H1 (cell line): ENCODE measurements around the gene RCSD1. TPM values are rescaled to one million over a fixed set of nuclear protein-coding genes. Genes with fewer than 3 reads are reported as not detected.

ENCODE experiments used
- CTCF ChIA-PET: fragments of 300-600 bp; sonication (Branson Sonifier 250); formaldehyde crosslinking; loops from one replicate; lab custom pipeline; 2021; ENCODE audit not compliant: partially characterized antibody; lab: Charles Lee
- POLR2A ChIA-PET: fragments of 300-600 bp; sonication (Branson Sonifier 250); formaldehyde crosslinking; loops from one replicate; lab custom pipeline; 2021; ENCODE audit warnings: inconsistent platforms; ENCODE audit not compliant: partially characterized antibody; lab: Charles Lee
- DNase-seq, 2 experiments: peaks; one replicate each; pipeline versions ENCODE4 v3.0.0 to v3.0.0-alpha.2; 2010 to 2022; ENCODE audit warnings: low spot score in 2 of 2, low read depth in 1 of 2, mixed read lengths in 1 of 2
- FAIRE-seq: peaks from 2 replicates; lab custom pipeline; 2011; peaks lifted over from hg19 to GRCh38; lab: Jason Lieb, UNC
- H2AFZ ChIP-seq: 2 replicates; pipeline ENCODE4 v1.8.1; 2012; ENCODE audit warnings: low read length, inconsistent platforms
- H2AK5ac ChIP-seq: 2 replicates; pipeline ENCODE4 v1.6.1; 2013; ENCODE audit warnings: low read depth, low read length
- H2BK120ac ChIP-seq: replicated peaks from 2 replicates; pipeline ENCODE3; 2013; ENCODE audit warnings: low read depth, low read length, inconsistent platforms
- H2BK12ac ChIP-seq: 2 replicates; pipeline ENCODE4 v1.6.1; 2013; ENCODE audit warnings: low read depth, low read length
- H2BK15ac ChIP-seq: 2 replicates; pipeline ENCODE4 v1.6.1; 2013; ENCODE audit warnings: low read length
- H2BK20ac ChIP-seq: 2 replicates; pipeline ENCODE4 v1.6.1; 2013; ENCODE audit warnings: low read length
- H2BK5ac ChIP-seq: 2 replicates; pipeline ENCODE4 v1.6.1; 2013; ENCODE audit warnings: low read depth, low read length
- H3K14ac ChIP-seq: 2 replicates; pipeline ENCODE4 v1.6.1; 2013; ENCODE audit warnings: inconsistent platforms; ENCODE audit not compliant: insufficient read length
- H3K18ac ChIP-seq: 2 replicates; pipeline ENCODE4 v1.6.1; 2013; ENCODE audit warnings: low read length; ENCODE audit errors: extremely low read depth
- H3K23ac ChIP-seq: 2 replicates; pipeline ENCODE4 v1.6.1; 2013; ENCODE audit warnings: inconsistent platforms; ENCODE audit not compliant: insufficient read length
- H3K23me2 ChIP-seq: 2 replicates; pipeline ENCODE4 v1.6.1; 2013; ENCODE audit warnings: low read depth, low read length
- H3K27ac ChIP-seq: 2 replicates; pipeline ENCODE4 v1.6.1; 2011; ENCODE audit warnings: low read depth, low read length, inconsistent platforms
- H3K27me3 ChIP-seq, 4 experiments: replicated peaks in 1 of 4; 1 replicate in 1 of 4; 2 replicates in 3 of 4; pipeline versions ENCODE4 v1.6.1 to v1.8.1; 2011 to 2013; ENCODE audit warnings: low read length in 3 of 4, mild to moderate bottlenecking in 3 of 4, inconsistent platforms in 2 of 4, mixed read lengths in 2 of 4, moderate library complexity in 1 of 4; ENCODE audit not compliant: control insufficient read depth in 3 of 4, insufficient read depth in 3 of 4; ENCODE audit errors: extremely low read depth in 1 of 4
- H3K36me3 ChIP-seq, 4 experiments: 2 replicates each; pipeline versions ENCODE4 v1.6.1 to v1.8.1; 2011 to 2013; ENCODE audit warnings: mild to moderate bottlenecking in 4 of 4, low read length in 3 of 4, moderate library complexity in 2 of 4, control low read depth in 1 of 4, inconsistent platforms in 1 of 4; ENCODE audit not compliant: insufficient read depth in 4 of 4, control insufficient read depth in 2 of 4
- H3K4ac ChIP-seq: replicated peaks from 2 replicates; pipeline ENCODE3; 2013; ENCODE audit warnings: low read length, low read depth, mixed read lengths, inconsistent platforms; ENCODE audit not compliant: insufficient read length
- H3K4me1 ChIP-seq, 4 experiments: replicated peaks in 1 of 4; 1 replicate in 1 of 4; 2 replicates in 3 of 4; pipeline versions ENCODE4 v1.6.1 to v1.8.1; 2011 to 2013; ENCODE audit warnings: low read length in 3 of 4, inconsistent platforms in 2 of 4, mixed read lengths in 1 of 4; ENCODE audit not compliant: insufficient read depth in 4 of 4, control insufficient read depth in 3 of 4
- H3K4me2 ChIP-seq, 2 experiments: 2 replicates each; pipeline versions ENCODE4 v1.6.1 to v1.8.1; 2011 to 2013; ENCODE audit warnings: low read depth in 2 of 2, low read length in 2 of 2, control low read depth in 1 of 2, inconsistent platforms in 1 of 2, mild to moderate bottlenecking in 1 of 2; ENCODE audit not compliant: insufficient read depth in 1 of 2
- H3K4me3 ChIP-seq, 4 experiments: fragments of 200-600, 300-600 bp in 1 of 4; sonication (generic), shearing (Covaris generic), sonication (Bioruptor Twin) in 1 of 4; 2 replicates each; pipeline versions ENCODE4 v1.5.1 to v1.8.1; 2011 to 2016; ENCODE audit warnings: low read length in 4 of 4, low read depth in 3 of 4, control low read depth in 2 of 4, inconsistent platforms in 2 of 4, mild to moderate bottlenecking in 2 of 4, mixed read lengths in 1 of 4, moderate library complexity in 1 of 4; ENCODE audit not compliant: insufficient read depth in 2 of 4; ENCODE audit errors: extremely low read depth in 1 of 4
- H3K56ac ChIP-seq: replicated peaks from 2 replicates; pipeline ENCODE3; 2013; ENCODE audit warnings: low read depth, mild to moderate bottlenecking, mixed read lengths, low read length, inconsistent platforms; ENCODE audit not compliant: insufficient read length
- H3K79me1 ChIP-seq: 2 replicates; pipeline ENCODE4 v1.6.1; 2013; ENCODE audit warnings: low read depth, low read length, control low read depth
- H3K79me2 ChIP-seq, 2 experiments: 2 replicates each; pipeline versions ENCODE4 v1.6.1 to v1.8.1; 2012 to 2013; ENCODE audit warnings: low read length in 2 of 2, mild to moderate bottlenecking in 2 of 2, inconsistent platforms in 1 of 2; ENCODE audit not compliant: insufficient read depth in 2 of 2, control insufficient read depth in 1 of 2
- H3K9ac ChIP-seq, 4 experiments: replicated peaks in 1 of 4; 1 replicate in 1 of 4; 2 replicates in 3 of 4; pipeline versions ENCODE4 v1.6.1 to v1.8.1; 2011 to 2013; ENCODE audit warnings: low read depth in 3 of 4, low read length in 3 of 4, control low read depth in 2 of 4, mild to moderate bottlenecking in 2 of 4, moderate library complexity in 2 of 4, inconsistent platforms in 1 of 4; ENCODE audit errors: extremely low read depth in 1 of 4
- H3K9me3 ChIP-seq, 2 experiments: 2 replicates each; pipeline versions ENCODE4 v1.6.1 to v1.8.1; 2012 to 2013; ENCODE audit warnings: mild to moderate bottlenecking in 2 of 2, moderate library complexity in 2 of 2, control low read depth in 1 of 2, inconsistent platforms in 1 of 2, low read depth in 1 of 2, low read length in 1 of 2, mixed read lengths in 1 of 2; ENCODE audit not compliant: insufficient read depth in 2 of 2
- H4K20me1 ChIP-seq, 2 experiments: replicated peaks in 1 of 2; 2 replicates each; pipeline versions ENCODE3 to v1.8.1; 2011 to 2013; ENCODE audit warnings: inconsistent platforms in 2 of 2, low read length in 2 of 2, mild to moderate bottlenecking in 1 of 2; ENCODE audit not compliant: insufficient read depth in 2 of 2, control insufficient read depth in 1 of 2
- H4K5ac ChIP-seq: 2 replicates; pipeline ENCODE4 v1.6.1; 2013; ENCODE audit warnings: low read length, low read depth, mixed read lengths, inconsistent platforms; ENCODE audit not compliant: insufficient read length
- H4K8ac ChIP-seq: 2 replicates; pipeline ENCODE4 v1.8.0; 2013; ENCODE audit warnings: mild to moderate bottlenecking, moderate library complexity, low read length, inconsistent platforms; ENCODE audit not compliant: insufficient read depth; ENCODE audit errors: extremely low read depth
- H4K91ac ChIP-seq: replicated peaks from 2 replicates; pipeline ENCODE3; 2013; ENCODE audit warnings: low read length, mixed read lengths, inconsistent platforms; ENCODE audit not compliant: insufficient read length
- CHD2 ChIP-seq: IDR thresholded peaks from 2 replicates; pipeline ENCODE4 v1.6.1; 2012; ENCODE audit warnings: low read length, improper control_type of control experiment
- EGR1 ChIP-seq: IDR thresholded peaks from 2 replicates; pipeline ENCODE4 v1.6.1; 2011; ENCODE audit warnings: low read depth, low read length, borderline replicate concordance
- SAP30 ChIP-seq: fragments of 300-600 bp; sonication (generic); IDR thresholded peaks from 2 replicates; pipeline ENCODE4 v1.7.1; 2012; ENCODE audit warnings: low read length, moderate library complexity, mild to moderate bottlenecking, inconsistent platforms; ENCODE audit not compliant: insufficient read depth, insufficient replicate concordance
- SP2 ChIP-seq: IDR thresholded peaks from 2 replicates; pipeline ENCODE4 v1.6.1; 2012; ENCODE audit warnings: mild to moderate bottlenecking, low read length, inconsistent platforms
- TCF12 ChIP-seq: IDR thresholded peaks from 2 replicates; pipeline ENCODE4 v1.6.1; 2011; ENCODE audit warnings: low read depth, mild to moderate bottlenecking, low read length
- WGBS, 2 experiments: shearing (Covaris generic) in 1 of 2; methylation state at CpG; one replicate each; pipeline versions ENCODE4 v1.1.6 to v1.1.7; 2013 to 2015; ENCODE audit warnings: low lambda C conversion rate in 2 of 2, mixed read lengths in 2 of 2, inconsistent platforms in 1 of 2, low coverage in 1 of 2, missing lambda C conversion rate in 1 of 2; ENCODE audit not compliant: insufficient replicate concordance in 2 of 2, insufficient coverage in 1 of 2, insufficient read length in 1 of 2; ENCODE audit errors: extremely low coverage in 1 of 2, missing lambda C conversion rate in 1 of 2; 5-methylcytosine and 5-hydroxymethylcytosine counted together
- polyA plus RNA-seq, 7 experiments: library from polyadenylated mRNA; depleted of rRNA in 3 of 7; stranded (reverse) in 5 of 7; unstranded in 2 of 7; fragments of >200 nt in 5 of 7; fragments of 200-250 nt in 2 of 7; gene quantifications; 1 replicate in 5 of 7; 2 replicates in 1 of 7; 4 replicates in 1 of 7; pipeline versions ENCODE4 v1.2.1 to v1.2.3, GENCODE V29; 2011 to 2013; ENCODE audit warnings: missing spikeins in 2 of 7, mixed read lengths in 2 of 7
- total RNA-seq: library from RNA; stranded (reverse); fragmentation: NEBNext Ultra II Directional; extraction: Animal tissue kit (Norgen Biotek cat#: 25700); gene quantifications from 2 replicates; pipeline ENCODE4 v1.2.1, GENCODE V29; 2021

Gene RCSD1
- total and polyA plus RNA-seq, 2 of the 8 experiments (the other 6 are each of a cell fraction or from before 2014, with no cell fraction given), result 0.47 to 0.69 TPM

GRCh38 chr1:167584581-167584980 is 45.5 kb upstream of the RCSD1 start:
- Histone ChIP-seq H2AK5ac (no peak overlapping the region), H3K23me2 (no peaks in the 10 kb centered on the region), H2AFZ (no peak overlapping the region), H3K79me1 (no peaks in the 10 kb centered on the region), H3K4ac (no peak overlapping the region), H3K9me3 (no peaks in the 10 kb centered on the region), H3K56ac (no peak overlapping the region), H4K5ac (no peak overlapping the region), H3K4me1 (no peaks in the 10 kb centered on the region), H2BK15ac (no peak overlapping the region), H3K14ac (no peak overlapping the region), H4K8ac (no peak overlapping the region), H3K23ac (no peak overlapping the region), H3K9ac (no peak overlapping the region), H3K4me3 (no peak overlapping the region), H2BK120ac (no peak overlapping the region), H2BK12ac (no peak overlapping the region), H4K91ac (no peak overlapping the region), H3K4me2 (no peak overlapping the region), H3K79me2 (no peaks in the 10 kb centered on the region), H4K20me1 (no peaks in the 10 kb centered on the region), H2BK5ac (no peak overlapping the region), H3K18ac (no peak overlapping the region), H3K27ac (no peak overlapping the region), H2BK20ac (no peak overlapping the region), H3K36me3 (no peaks in the 10 kb centered on the region), H3K27me3 (no peaks in the 10 kb centered on the region)
- FAIRE-seq (no peak), DNase-seq (no peak)
- POLR2A ChIA-PET, result no interaction called here
- CTCF ChIA-PET, result interaction anchor here (1.0 to 1.6 kb wide), 4 partner anchors 10 to 103 kb away, joined by 3 to 6 read pairs (median 4); no protein-coding TSS in a partner anchor
- 94% methylated on average over 3 of the region's 3 CpGs; no CpG with 5 or more reads in 1 of the 2 experiments for WGBS, 2 experiments
- TF ChIP-seq CHD2 (no peak), SP2 (no peak), SAP30 (no peak), EGR1 (no peak), TCF12 (no peak)
